C4-2B (cell line): ENCODE results near the gene GPR141.

Source experiments
- H3K27ac ChIP-seq: fragments of 450-650 bp; 2 replicates; pipeline ENCODE4 v1.5.1; 2017
- CTCF ChIP-seq: fragments of 450-650 bp; conservative IDR thresholded peaks from 2 replicates; pipeline ENCODE4 v1.5.1; 2017; ENCODE audit warnings: mild to moderate bottlenecking
- ZFX ChIP-seq: fragments of 450-650 bp; IDR thresholded peaks from 2 replicates; pipeline ENCODE4 v1.6.1; 2017

Gene GPR141

GRCh38 chr7:37657816-37658215 is 25.8 kb upstream of the GPR141 start:
- H3K27ac ChIP-seq = no peak overlapping the region
- no peak for TF ChIP-seq CTCF
- TF ChIP-seq ZFX = no peak

GRCh38 chr7:37659971-37660565 is 23.5 kb upstream of the GPR141 start:
- no peak overlapping the region for H3K27ac ChIP-seq
- TF ChIP-seq ZFX = no peak
- TF ChIP-seq CTCF = no peak

- TF ChIP-seq ZFX (no peak), CTCF (no peak)
Observed at GRCh38 chr7:37660614-37661013, 23.0 kb upstream of the GPR141 start.

GRCh38 chr7:37663693-37664092 is 19.9 kb upstream of the GPR141 start:
- TF ChIP-seq ZFX = no peak
- no peak for TF ChIP-seq CTCF
- no peak overlapping the region for H3K27ac ChIP-seq

More at GRCh38 chr7:37660614-37661013, 23.0 kb upstream of the GPR141 start:
- no peak overlapping the region for H3K27ac ChIP-seq

- H3K27ac ChIP-seq = no peak overlapping the region
- TF ChIP-seq ZFX (no peak), CTCF (no peak)
Observed at GRCh38 chr7:37665352-37666022, 18.1 kb upstream of the GPR141 start.

- TF ChIP-seq CTCF (no peak), ZFX (no peak)
- no peak overlapping the region for H3K27ac ChIP-seq
Observed at GRCh38 chr7:37666026-37666799, 17.4 kb upstream of the GPR141 start.

- H3K27ac ChIP-seq = no peak overlapping the region
- TF ChIP-seq ZFX (no peak), CTCF (no peak)
Observed at GRCh38 chr7:37669818-37670217, 13.7 kb upstream of the GPR141 start.
